ENCODE measurements around the gene CEP162.
"Not testable (repeated sequence)": the region's sequence is repeated elsewhere in the genome, so short reads cannot be mapped to it uniquely, and the experiment has no call there.

The CEP162 gene

GRCh38 chr6:84151669-84152068 lies 75.8 kb downstream of the CEP162 start:
- no peak for DNase-seq (ENCODE audit: low read depth in 3 of 3, low spot score in 1 of 3)

- no peak for DNase-seq (ENCODE audit: low read depth in 3 of 3, low spot score in 1 of 3)
Measured at GRCh38 chr6:84150705-84151104, 76.7 kb downstream of the CEP162 start.

- no peak for DNase-seq (ENCODE audit: low read depth in 3 of 3, low spot score in 1 of 3)
Measured at GRCh38 chr6:84141521-84141920, 85.9 kb downstream of the CEP162 start.

GRCh38 chr6:84139311-84139710 lies 88.1 kb downstream of the CEP162 start:
- no peak for DNase-seq (ENCODE audit: low read depth in 3 of 3, low spot score in 1 of 3)

GRCh38 chr6:84137989-84138575 lies 89.4 kb downstream of the CEP162 start:
- DNase-seq (ENCODE audit: low read depth in 3 of 3, low spot score in 1 of 3) = no peak

GRCh38 chr6:84137051-84137375 lies 90.4 kb downstream of the CEP162 start:
- DNase-seq (ENCODE audit: low read depth in 3 of 3, low spot score in 1 of 3) = no peak

GRCh38 chr6:84136364-84137050 lies 90.9 kb downstream of the CEP162 start:
- no peak for DNase-seq (ENCODE audit: low read depth in 3 of 3, low spot score in 1 of 3)

- DNase-seq (ENCODE audit: low read depth in 3 of 3, low spot score in 1 of 3) = no peak
Measured at GRCh38 chr6:84135291-84135690, 92.2 kb downstream of the CEP162 start.

GRCh38 chr6:84133385-84133784 lies 94.1 kb downstream of the CEP162 start:
- not testable (repeated sequence) for DNase-seq (ENCODE audit: low read depth in 3 of 3, low spot score in 1 of 3)

GRCh38 chr6:84129588-84129987 lies 97.9 kb downstream of the CEP162 start:
- DNase-seq (ENCODE audit: low read depth in 3 of 3, low spot score in 1 of 3) = not testable (repeated sequence)

GRCh38 chr6:84123186-84123585 lies 104.3 kb downstream of the CEP162 start:
- no peak for DNase-seq (ENCODE audit: low read depth in 3 of 3, low spot score in 1 of 3)

GRCh38 chr6:84119277-84119676 lies 108.2 kb downstream of the CEP162 start:
- no peak for DNase-seq (ENCODE audit: low read depth in 3 of 3, low spot score in 1 of 3)

GRCh38 chr6:84118191-84118590 lies 109.3 kb downstream of the CEP162 start:
- no peak for DNase-seq (ENCODE audit: low read depth in 3 of 3, low spot score in 1 of 3)

- DNase-seq (ENCODE audit: low read depth in 3 of 3, low spot score in 1 of 3) = not testable (repeated sequence)
Measured at GRCh38 chr6:84114933-84115594, 112.4 kb downstream of the CEP162 start.

- DNase-seq (ENCODE audit: low read depth in 3 of 3, low spot score in 1 of 3) = not testable (repeated sequence)
Measured at GRCh38 chr6:84111351-84111750, 116.1 kb downstream of the CEP162 start.

GRCh38 chr6:84107495-84107894 lies 119.9 kb downstream of the CEP162 start:
- no peak for DNase-seq (ENCODE audit: low read depth in 3 of 3, low spot score in 1 of 3)

- not testable (repeated sequence) for DNase-seq (ENCODE audit: low read depth in 3 of 3, low spot score in 1 of 3)
Measured at GRCh38 chr6:84105215-84105924, 122.1 kb downstream of the CEP162 start.

GRCh38 chr6:84103029-84103428 lies 124.4 kb downstream of the CEP162 start:
- DNase-seq (ENCODE audit: low read depth in 3 of 3, low spot score in 1 of 3) = no peak

GRCh38 chr6:84095156-84095555 lies 132.3 kb downstream of the CEP162 start:
- DNase-seq (ENCODE audit: low read depth in 3 of 3, low spot score in 1 of 3) = no peak

GRCh38 chr6:84093441-84094435 lies 133.7 kb downstream of the CEP162 start:
- DNase-seq (ENCODE audit: low read depth in 3 of 3, low spot score in 1 of 3) = no peak

- DNase-seq (ENCODE audit: low read depth in 3 of 3, low spot score in 1 of 3) = no peak
Measured at GRCh38 chr6:84089552-84089951, 137.9 kb downstream of the CEP162 start.

Measured in stimulated activated CD4-positive, alpha-beta T cell treated with anti-CD3 and anti-CD28 coated beads, TNF-alpha, amount 100 ng/mL, for 1 hour (primary cell).